HepG2 (cell line): ENCODE data around the gene ATG2A. TPM values are rescaled to one million over a fixed set of nuclear protein-coding genes. Genes with fewer than 3 reads are reported as not detected.

ENCODE experiments used
- EP300 ChIP-seq, 3 experiments: sonication (generic) in 1 of 3; formaldehyde crosslinking in 1 of 3; IDR thresholded peaks; 2 replicates each; pipeline versions ENCODE4 v1.5.1 to v1.6.1; 2011 to 2020; ENCODE audit warnings: low read depth in 2 of 3, low read length in 2 of 3, borderline replicate concordance in 1 of 3, improper control_type of control experiment in 1 of 3, mild to moderate bottlenecking in 1 of 3, missing genetic modification reagents in 1 of 3, moderate library complexity in 1 of 3
- HDAC1 ChIP-seq: sonication (generic); formaldehyde crosslinking; IDR thresholded peaks from 2 replicates; pipeline ENCODE4 v1.5.1; 2020; ENCODE audit warnings: mild to moderate bottlenecking, missing genetic modification reagents
- HOXA9 ChIP-seq: sonication (generic); formaldehyde crosslinking; IDR thresholded peaks from 2 replicates; pipeline ENCODE4 v1.8.1; 2022; ENCODE audit warnings: missing genetic modification reagents, mild to moderate bottlenecking, moderate library complexity, borderline replicate concordance
- SALL1 ChIP-seq: sonication (generic); formaldehyde crosslinking; IDR thresholded peaks from 2 replicates; pipeline ENCODE4 v1.8.0; 2022; ENCODE audit warnings: mild to moderate bottlenecking, missing genetic modification reagents
- THAP11 ChIP-seq: IDR thresholded peaks from 2 replicates; pipeline ENCODE4 v1.6.1; 2016; ENCODE audit warnings: missing biosample characterization, missing genetic modification reagents
- ZBTB38 ChIP-seq: sonication (generic); formaldehyde crosslinking; IDR thresholded peaks from 2 replicates; pipeline ENCODE4 v1.5.1; 2020; ENCODE audit warnings: mild to moderate bottlenecking, missing genetic modification reagents
- ZFY ChIP-seq: sonication (generic); formaldehyde crosslinking; IDR thresholded peaks from 2 replicates; pipeline ENCODE4 v1.4.0; 2020; ENCODE audit warnings: missing genetic modification reagents
- ZNF589 ChIP-seq: sonication (generic); formaldehyde crosslinking; conservative IDR thresholded peaks from 2 replicates; pipeline ENCODE4 v1.8.0; 2022; ENCODE audit warnings: mild to moderate bottlenecking, moderate library complexity, missing genetic modification reagents
- ZNF670 ChIP-seq: sonication (generic); formaldehyde crosslinking; IDR thresholded peaks from 2 replicates; pipeline ENCODE4 v1.8.0; 2022; ENCODE audit warnings: mild to moderate bottlenecking, missing genetic modification reagents, borderline replicate concordance
- ZNF879 ChIP-seq: sonication (generic); formaldehyde crosslinking; IDR thresholded peaks from 2 replicates; pipeline ENCODE4 v1.8.1; 2023; ENCODE audit warnings: missing genetic modification reagents
- ZSCAN9 ChIP-seq: IDR thresholded peaks from 2 replicates; pipeline ENCODE4 v1.6.1; 2016; ENCODE audit warnings: borderline replicate concordance
- polyA plus RNA-seq, 8 experiments: library from polyadenylated mRNA; depleted of rRNA in 3 of 8; stranded (reverse) in 7 of 8; unstranded in 1 of 8; fragments of >200 nt; fragmentation: Illumina TruSeq in 4 of 8; extraction: Trizol in 4 of 8; gene quantifications; 2 replicates each; pipeline versions ENCODE4 v1.2.1 to v1.2.3, GENCODE V29; 2011 to 2016; ENCODE audit warnings: low read depth in 4 of 8, missing spikeins in 1 of 8, mixed read lengths in 1 of 8; ENCODE audit not compliant: insufficient read depth in 1 of 8
- total RNA-seq, 5 experiments: library from RNA; depleted of rRNA; stranded (reverse); fragments of >200 nt; fragmentation: Illumina TruSeq; extraction: Trizol; gene quantifications; 2 replicates each; pipeline ENCODE4 v1.2.3, GENCODE V29; 2016; ENCODE audit warnings: low read depth in 1 of 5
- TF ChIP-seq, protein P1 (sequence below): sonication (generic); formaldehyde crosslinking; IDR thresholded peaks from 2 replicates; pipeline ENCODE4 v1.4.0; 2020; ENCODE audit warnings: missing genetic modification reagents
- TF ChIP-seq, protein P2 (sequence below): sonication (generic); formaldehyde crosslinking; IDR thresholded peaks from 2 replicates; pipeline ENCODE4 v1.5.1; 2020; ENCODE audit warnings: missing genetic modification reagents, mild to moderate bottlenecking, borderline replicate concordance
- TF ChIP-seq, protein P3 (sequence below): sonication (generic); formaldehyde crosslinking; IDR thresholded peaks from 2 replicates; pipeline ENCODE4 v1.5.1; 2020; ENCODE audit warnings: mild to moderate bottlenecking, moderate library complexity, missing genetic modification reagents
- TF ChIP-seq, protein P4 (sequence below): fragments of 450-650 bp; IDR thresholded peaks from 2 replicates; pipeline ENCODE4 v1.6.1; 2016
- TF ChIP-seq, protein P5 (sequence below): sonication (generic); formaldehyde crosslinking; IDR thresholded peaks from 2 replicates; pipeline ENCODE4 v1.9.0; 2022; ENCODE audit warnings: missing genetic modification reagents, mild to moderate bottlenecking, borderline replicate concordance

Gene ATG2A
- total and polyA plus RNA-seq, 2 of the 13 experiments (the other 11 are each of a cell fraction or from before 2014, with no cell fraction given) = 6.7 to 8.0 TPM

DNA sequence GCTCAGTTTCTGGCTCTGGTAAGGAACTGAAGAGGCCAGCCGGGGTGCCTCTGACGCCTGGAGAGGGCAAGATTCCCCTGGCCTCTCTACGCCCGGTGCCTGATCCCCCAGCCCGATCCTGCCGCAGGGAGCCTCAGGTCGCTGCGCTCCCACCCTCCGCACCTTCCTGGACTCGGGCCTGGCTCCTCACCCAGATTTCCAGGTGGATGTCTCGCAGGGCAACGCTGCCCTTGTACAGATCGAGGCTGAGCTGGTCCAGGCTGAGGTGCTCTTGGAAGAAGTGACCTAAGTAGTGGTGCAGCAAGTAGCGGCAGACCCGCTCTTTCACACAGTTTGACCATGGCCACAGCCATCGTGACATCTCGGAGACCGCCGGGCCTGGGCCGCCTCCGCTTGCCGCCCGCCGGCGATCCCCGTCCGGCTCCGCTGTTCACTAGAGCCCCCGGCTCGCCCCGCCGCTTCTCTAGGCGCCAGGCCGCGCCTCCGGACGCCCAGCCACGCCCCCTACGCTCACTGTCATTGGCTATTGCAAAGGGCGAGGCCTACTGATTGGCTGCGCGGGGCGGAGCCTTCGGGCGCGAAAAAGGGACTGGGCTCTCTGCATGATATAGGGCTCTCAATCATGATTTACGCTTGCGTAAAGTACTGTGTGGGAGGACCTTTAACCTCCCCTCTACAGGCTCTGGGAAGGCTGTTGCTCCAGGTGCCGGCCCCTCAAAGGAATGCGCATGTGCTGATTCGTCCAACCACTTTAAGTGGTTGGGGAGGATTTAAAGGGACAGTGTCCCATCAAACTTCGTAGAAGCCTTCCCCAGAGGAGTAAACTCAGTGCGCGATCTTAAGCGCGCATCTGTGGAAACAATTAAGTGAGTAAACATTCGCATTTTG lies at the start of gene ATG2A (continued):
- TF ChIP-seq SALL1 (CRISPR knock-in tag) (peak; percentile 78; the same call in 1 of the 2 replicates), THAP11 (peak; percentile 92), ZFY (CRISPR knock-in tag) (peak; percentile 100), ZBTB38 (CRISPR knock-in tag) (peak; percentile 59; the same call in 1 of the 2 replicates), ZSCAN9 (CRISPR knock-in tag) (no peak), ZNF879 (CRISPR knock-in tag) (no peak), EP300 (IDR thresholded peaks at IDR 0.05; ENCODE audit: low read depth in 2 of 2, low read length in 2 of 2) (0 out of 4 replicates have a peak, but pooled peaks of 1 of the 2 experiments have one; percentile 7), EP300 (CRISPR knock-in tag; IDR thresholded peaks at IDR 0.05; ENCODE audit: borderline replicate concordance) (no peak), ZNF589 (CRISPR knock-in tag) (peak; percentile 79), HOXA9 (CRISPR knock-in tag) (no peak), HDAC1 (CRISPR knock-in tag) (peak; percentile 84), ZNF670 (CRISPR knock-in tag) (peak; percentile 75; the same call in 1 of the 2 replicates)
- TF ChIP-seq, protein P1, sequence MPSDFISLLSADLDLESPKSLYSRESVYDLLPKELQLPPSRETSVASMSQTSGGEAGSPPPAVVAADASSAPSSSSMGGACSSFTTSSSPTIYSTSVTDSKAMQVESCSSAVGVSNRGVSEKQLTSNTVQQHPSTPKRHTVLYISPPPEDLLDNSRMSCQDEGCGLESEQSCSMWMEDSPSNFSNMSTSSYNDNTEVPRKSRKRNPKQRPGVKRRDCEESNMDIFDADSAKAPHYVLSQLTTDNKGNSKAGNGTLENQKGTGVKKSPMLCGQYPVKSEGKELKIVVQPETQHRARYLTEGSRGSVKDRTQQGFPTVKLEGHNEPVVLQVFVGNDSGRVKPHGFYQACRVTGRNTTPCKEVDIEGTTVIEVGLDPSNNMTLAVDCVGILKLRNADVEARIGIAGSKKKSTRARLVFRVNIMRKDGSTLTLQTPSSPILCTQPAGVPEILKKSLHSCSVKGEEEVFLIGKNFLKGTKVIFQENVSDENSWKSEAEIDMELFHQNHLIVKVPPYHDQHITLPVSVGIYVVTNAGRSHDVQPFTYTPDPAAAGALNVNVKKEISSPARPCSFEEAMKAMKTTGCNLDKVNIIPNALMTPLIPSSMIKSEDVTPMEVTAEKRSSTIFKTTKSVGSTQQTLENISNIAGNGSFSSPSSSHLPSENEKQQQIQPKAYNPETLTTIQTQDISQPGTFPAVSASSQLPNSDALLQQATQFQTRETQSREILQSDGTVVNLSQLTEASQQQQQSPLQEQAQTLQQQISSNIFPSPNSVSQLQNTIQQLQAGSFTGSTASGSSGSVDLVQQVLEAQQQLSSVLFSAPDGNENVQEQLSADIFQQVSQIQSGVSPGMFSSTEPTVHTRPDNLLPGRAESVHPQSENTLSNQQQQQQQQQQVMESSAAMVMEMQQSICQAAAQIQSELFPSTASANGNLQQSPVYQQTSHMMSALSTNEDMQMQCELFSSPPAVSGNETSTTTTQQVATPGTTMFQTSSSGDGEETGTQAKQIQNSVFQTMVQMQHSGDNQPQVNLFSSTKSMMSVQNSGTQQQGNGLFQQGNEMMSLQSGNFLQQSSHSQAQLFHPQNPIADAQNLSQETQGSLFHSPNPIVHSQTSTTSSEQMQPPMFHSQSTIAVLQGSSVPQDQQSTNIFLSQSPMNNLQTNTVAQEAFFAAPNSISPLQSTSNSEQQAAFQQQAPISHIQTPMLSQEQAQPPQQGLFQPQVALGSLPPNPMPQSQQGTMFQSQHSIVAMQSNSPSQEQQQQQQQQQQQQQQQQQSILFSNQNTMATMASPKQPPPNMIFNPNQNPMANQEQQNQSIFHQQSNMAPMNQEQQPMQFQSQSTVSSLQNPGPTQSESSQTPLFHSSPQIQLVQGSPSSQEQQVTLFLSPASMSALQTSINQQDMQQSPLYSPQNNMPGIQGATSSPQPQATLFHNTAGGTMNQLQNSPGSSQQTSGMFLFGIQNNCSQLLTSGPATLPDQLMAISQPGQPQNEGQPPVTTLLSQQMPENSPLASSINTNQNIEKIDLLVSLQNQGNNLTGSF = 0 out of 2 replicates have a peak, but pooled peaks have one; percentile 47
- TF ChIP-seq, protein P2, sequence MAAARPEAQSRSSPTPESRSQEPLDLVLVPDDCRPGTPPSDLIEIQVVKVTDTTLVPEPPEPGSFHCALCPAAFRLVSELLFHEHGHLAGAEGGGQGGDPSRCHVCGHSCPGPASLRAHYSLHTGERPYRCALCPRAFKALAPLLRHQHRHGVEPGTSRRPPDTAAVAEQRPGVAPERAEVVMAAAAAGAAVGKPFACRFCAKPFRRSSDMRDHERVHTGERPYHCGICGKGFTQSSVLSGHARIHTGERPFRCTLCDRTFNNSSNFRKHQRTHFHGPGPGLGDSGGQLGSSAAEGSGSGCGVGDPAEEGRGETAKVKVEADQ (CRISPR knock-in tag) = peak; percentile 53; the same call in 1 of the 2 replicates
- TF ChIP-seq, protein P3, sequence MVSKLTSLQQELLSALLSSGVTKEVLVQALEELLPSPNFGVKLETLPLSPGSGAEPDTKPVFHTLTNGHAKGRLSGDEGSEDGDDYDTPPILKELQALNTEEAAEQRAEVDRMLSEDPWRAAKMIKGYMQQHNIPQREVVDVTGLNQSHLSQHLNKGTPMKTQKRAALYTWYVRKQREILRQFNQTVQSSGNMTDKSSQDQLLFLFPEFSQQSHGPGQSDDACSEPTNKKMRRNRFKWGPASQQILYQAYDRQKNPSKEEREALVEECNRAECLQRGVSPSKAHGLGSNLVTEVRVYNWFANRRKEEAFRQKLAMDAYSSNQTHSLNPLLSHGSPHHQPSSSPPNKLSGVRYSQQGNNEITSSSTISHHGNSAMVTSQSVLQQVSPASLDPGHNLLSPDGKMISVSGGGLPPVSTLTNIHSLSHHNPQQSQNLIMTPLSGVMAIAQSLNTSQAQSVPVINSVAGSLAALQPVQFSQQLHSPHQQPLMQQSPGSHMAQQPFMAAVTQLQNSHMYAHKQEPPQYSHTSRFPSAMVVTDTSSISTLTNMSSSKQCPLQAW (CRISPR knock-in tag) = peak; percentile 44; the same call in 1 of the 2 replicates
- TF ChIP-seq, protein P4, sequence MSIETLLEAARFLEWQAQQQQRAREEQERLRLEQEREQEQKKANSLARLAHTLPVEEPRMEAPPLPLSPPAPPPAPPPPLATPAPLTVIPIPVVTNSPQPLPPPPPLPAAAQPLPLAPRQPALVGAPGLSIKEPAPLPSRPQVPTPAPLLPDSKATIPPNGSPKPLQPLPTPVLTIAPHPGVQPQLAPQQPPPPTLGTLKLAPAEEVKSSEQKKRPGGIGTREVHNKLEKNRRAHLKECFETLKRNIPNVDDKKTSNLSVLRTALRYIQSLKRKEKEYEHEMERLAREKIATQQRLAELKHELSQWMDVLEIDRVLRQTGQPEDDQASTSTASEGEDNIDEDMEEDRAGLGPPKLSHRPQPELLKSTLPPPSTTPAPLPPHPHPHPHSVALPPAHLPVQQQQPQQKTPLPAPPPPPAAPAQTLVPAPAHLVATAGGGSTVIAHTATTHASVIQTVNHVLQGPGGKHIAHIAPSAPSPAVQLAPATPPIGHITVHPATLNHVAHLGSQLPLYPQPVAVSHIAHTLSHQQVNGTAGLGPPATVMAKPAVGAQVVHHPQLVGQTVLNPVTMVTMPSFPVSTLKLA = peak; percentile 63
- TF ChIP-seq, protein P5, sequence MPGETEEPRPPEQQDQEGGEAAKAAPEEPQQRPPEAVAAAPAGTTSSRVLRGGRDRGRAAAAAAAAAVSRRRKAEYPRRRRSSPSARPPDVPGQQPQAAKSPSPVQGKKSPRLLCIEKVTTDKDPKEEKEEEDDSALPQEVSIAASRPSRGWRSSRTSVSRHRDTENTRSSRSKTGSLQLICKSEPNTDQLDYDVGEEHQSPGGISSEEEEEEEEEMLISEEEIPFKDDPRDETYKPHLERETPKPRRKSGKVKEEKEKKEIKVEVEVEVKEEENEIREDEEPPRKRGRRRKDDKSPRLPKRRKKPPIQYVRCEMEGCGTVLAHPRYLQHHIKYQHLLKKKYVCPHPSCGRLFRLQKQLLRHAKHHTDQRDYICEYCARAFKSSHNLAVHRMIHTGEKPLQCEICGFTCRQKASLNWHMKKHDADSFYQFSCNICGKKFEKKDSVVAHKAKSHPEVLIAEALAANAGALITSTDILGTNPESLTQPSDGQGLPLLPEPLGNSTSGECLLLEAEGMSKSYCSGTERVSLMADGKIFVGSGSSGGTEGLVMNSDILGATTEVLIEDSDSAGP (CRISPR knock-in tag) = peak; percentile 99
